Esophagus squamous epithelium (tissue), 5 donors: ENCODE results near the gene HMCN1. TPM values are rescaled to one million over a fixed set of nuclear protein-coding genes. Genes with fewer than 3 reads are reported as not detected.

ENCODE experiments used
- DNase-seq: peaks from one replicate; lab custom pipeline; 2025; lab: John Stamatoyannopoulos, UW
- H3K27ac ChIP-seq, 4 donors: fragments of 200-600 bp; sonication (generic); one replicate each; pipeline ENCODE4 v1.5.1; 2016 to 2019; ENCODE audit warnings: mild to moderate bottlenecking in 1 of 4
- H3K27me3 ChIP-seq, 4 donors: fragments of 200-600 bp; sonication (generic); 1 replicate in 3 of 4; 2 replicates in 1 of 4; pipeline versions ENCODE4 v1.5.1 to v1.6.0; 2017 to 2021; ENCODE audit warnings: antibody characterized with exemption in 1 of 4
- H3K36me3 ChIP-seq, 3 donors: fragments of 200-600 bp; sonication (generic); one replicate each; pipeline ENCODE4 v1.5.1; 2016 to 2019
- H3K4me1 ChIP-seq, 3 donors: fragments of 200-600 bp; sonication (generic); one replicate each; pipeline ENCODE4 v1.5.1; 2017 to 2019
- H3K4me3 ChIP-seq, 4 donors: fragments of 200-600 bp; sonication (generic); 1 replicate in 3 of 4; 2 replicates in 1 of 4; pipeline ENCODE4 v1.5.1; 2016 to 2019; ENCODE audit warnings: mild to moderate bottlenecking in 2 of 4, moderate library complexity in 1 of 4
- H3K9me3 ChIP-seq, 3 donors: fragments of 200-600 bp; sonication (generic); one replicate each; pipeline ENCODE4 v1.5.1; 2016 to 2019
- POLR2A ChIP-seq, 4 donors: fragments of 450-650 bp; IDR thresholded peaks; one replicate each; pipeline ENCODE4 v1.6.1; 2017; ENCODE audit warnings: antibody characterized with exemption in 4 of 4, mild to moderate bottlenecking in 4 of 4, moderate library complexity in 3 of 4
- WGBS, 2 donors: methylation state at CpG; one replicate each; pipeline ENCODE4 v1.1.5; 2018; 5-methylcytosine and 5-hydroxymethylcytosine counted together
- intact Hi-C: fragments of 100-400 bp; cut with DNase I; formaldehyde crosslinking; loops from one replicate; pipeline ENCODE4 v1.15.0; 2022
- total RNA-seq, 4 donors: library from RNA; depleted of rRNA; stranded (reverse); fragments of >200 nt; gene quantifications; one replicate each; pipeline ENCODE4 v1.1.0, GENCODE V29; 2016
- TF ChIP-seq, protein P1 (sequence below), 6 experiments: fragments of 450-650 bp in 4 of 6; fragments of 200-600 bp in 2 of 6; sonication (generic) in 2 of 6; IDR thresholded peaks; one replicate each; pipeline ENCODE4 v1.5.1; 2016 to 2019; ENCODE audit warnings: antibody characterized with exemption in 6 of 6, mild to moderate bottlenecking in 4 of 6, moderate library complexity in 4 of 6
- donor health status: DM: yes; HTN: yes; CAD: no.

HMCN1 gene
- total RNA-seq, 4 donors from 2014 or later: 0.49 to 6.7 (median 3.3) TPM

DNA sequence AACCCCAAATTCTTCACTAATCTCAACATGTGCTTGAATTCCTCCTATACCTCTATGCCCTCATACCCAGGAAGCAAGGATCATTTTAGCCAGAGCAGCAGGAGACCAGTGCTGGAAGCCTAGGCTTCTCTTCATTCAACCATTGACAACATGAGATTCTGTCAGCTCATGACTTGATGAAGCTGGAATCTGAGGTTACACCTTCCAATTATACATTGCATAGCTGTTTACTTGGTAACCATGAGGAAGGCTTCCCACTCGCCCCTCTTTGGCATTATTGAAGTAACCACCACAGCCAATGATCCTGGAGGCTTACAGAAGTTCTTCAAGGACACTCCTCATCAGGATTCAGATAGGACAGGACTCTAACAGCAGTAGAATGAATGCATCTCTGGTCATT, 480.6 kb downstream of the HMCN1 start:
- H3K27me3 ChIP-seq: no peaks in the 10 kb centered on the region
- no peaks in the 10 kb centered on the region for H3K4me1 ChIP-seq
- TF ChIP-seq POLR2A (IDR thresholded peaks at IDR 0.05): no peak
- TF ChIP-seq, protein P1, sequence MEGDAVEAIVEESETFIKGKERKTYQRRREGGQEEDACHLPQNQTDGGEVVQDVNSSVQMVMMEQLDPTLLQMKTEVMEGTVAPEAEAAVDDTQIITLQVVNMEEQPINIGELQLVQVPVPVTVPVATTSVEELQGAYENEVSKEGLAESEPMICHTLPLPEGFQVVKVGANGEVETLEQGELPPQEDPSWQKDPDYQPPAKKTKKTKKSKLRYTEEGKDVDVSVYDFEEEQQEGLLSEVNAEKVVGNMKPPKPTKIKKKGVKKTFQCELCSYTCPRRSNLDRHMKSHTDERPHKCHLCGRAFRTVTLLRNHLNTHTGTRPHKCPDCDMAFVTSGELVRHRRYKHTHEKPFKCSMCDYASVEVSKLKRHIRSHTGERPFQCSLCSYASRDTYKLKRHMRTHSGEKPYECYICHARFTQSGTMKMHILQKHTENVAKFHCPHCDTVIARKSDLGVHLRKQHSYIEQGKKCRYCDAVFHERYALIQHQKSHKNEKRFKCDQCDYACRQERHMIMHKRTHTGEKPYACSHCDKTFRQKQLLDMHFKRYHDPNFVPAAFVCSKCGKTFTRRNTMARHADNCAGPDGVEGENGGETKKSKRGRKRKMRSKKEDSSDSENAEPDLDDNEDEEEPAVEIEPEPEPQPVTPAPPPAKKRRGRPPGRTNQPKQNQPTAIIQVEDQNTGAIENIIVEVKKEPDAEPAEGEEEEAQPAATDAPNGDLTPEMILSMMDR (IDR thresholded peaks at IDR 0.05): no peak
- H3K4me3 ChIP-seq: no peak overlapping the region
- H3K27ac ChIP-seq: no peak overlapping the region
- no peak for DNase-seq
- WGBS, 2 donors: 83 to 89% methylated on average over 1 of the region's 1 CpG
- intact Hi-C loops: loop anchor here (5.0 to 10.0 kb wide), 2 partner anchors 402 to 490 kb away; no protein-coding TSS in a partner anchor
- no peaks in the 10 kb centered on the region for H3K36me3 ChIP-seq
- H3K9me3 ChIP-seq: no peaks in the 10 kb centered on the region

GRCh38 chr1:186215636-186216035, 481.4 kb downstream of the HMCN1 start:
- Histone ChIP-seq H3K4me3 (no peak overlapping the region), H3K36me3 (no peaks in the 10 kb centered on the region), H3K27me3 (no peaks in the 10 kb centered on the region), H3K27ac (no peak overlapping the region), H3K9me3 (no peaks in the 10 kb centered on the region), H3K4me1 (no peaks in the 10 kb centered on the region)
- no peak for DNase-seq
- TF ChIP-seq POLR2A (IDR thresholded peaks at IDR 0.05): no peak
- TF ChIP-seq, protein P1 (IDR thresholded peaks at IDR 0.05): no peak
- intact Hi-C loops: loop anchor here (10.0 kb wide), 1 partner anchor 491 kb away; no protein-coding TSS in a partner anchor

DNA sequence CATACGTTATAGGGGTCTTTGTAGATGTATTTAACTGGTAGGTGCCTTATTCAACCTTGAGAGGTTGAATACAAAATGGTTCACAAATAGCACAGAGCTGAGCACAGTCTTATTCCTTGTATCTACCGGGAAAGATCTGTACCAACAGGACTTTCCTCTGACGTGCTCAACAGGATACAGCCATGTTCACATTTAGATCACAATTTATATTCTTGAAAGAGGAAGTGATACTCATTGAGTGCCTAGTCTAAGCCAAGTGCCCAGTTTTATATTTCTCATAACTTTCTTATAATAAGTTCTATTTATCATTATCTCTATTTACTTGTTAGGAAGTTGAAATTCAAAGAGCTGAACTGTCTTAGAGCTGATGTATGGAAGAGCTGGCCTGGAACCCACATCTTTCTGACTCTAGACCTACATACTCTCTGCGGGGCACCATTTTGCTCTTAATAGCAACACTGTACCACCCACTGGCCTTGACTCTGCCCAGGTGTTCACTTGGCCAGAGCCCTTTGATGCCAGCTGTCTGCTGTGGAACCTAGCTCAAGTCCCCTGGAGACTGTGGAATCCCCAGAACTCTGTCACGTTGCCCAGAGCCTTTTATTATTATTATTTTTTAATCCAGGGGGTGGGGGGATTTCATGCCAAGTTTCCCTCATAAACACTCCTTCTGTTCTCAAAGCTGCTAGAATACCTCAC, 484.6 kb downstream of the HMCN1 start:
- WGBS, 2 donors: 57 to 71% methylated on average over 5 of the region's 5 CpGs
- no peak overlapping the region for H3K27ac ChIP-seq
- H3K4me3 ChIP-seq: no peak overlapping the region
- no peaks in the 10 kb centered on the region for H3K36me3 ChIP-seq
- H3K9me3 ChIP-seq: no peaks in the 10 kb centered on the region
- no peaks in the 10 kb centered on the region for H3K4me1 ChIP-seq
- H3K27me3 ChIP-seq: no peaks in the 10 kb centered on the region
- intact Hi-C loops: loop anchor here (10.0 kb wide), 1 partner anchor 494 kb away; no protein-coding TSS in a partner anchor
- TF ChIP-seq, protein P1 (IDR thresholded peaks at IDR 0.05): no peak
- no peak for TF ChIP-seq POLR2A (IDR thresholded peaks at IDR 0.05)
- DNase-seq: no peak

DNA sequence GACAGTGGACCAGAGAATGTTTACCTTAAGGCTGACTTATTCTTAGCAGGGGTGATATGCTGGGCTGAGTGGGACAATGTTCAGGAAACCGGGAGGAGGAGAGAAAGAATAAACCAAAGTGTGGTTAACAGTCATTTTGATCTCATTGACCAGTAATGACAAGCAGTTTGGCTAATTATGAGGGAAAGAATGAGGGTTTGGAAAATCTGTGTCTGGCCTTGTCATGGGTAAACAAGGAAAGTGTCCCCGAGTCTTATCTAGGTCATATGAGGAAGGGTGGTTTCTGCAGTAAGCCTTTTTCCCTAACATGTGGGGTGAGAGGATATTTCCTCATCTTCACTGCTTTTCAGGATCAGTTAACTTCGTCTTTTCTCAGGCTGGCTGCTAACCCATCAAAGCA, 485.9 kb downstream of the HMCN1 start:
- Histone ChIP-seq H3K4me3 (no peak overlapping the region), H3K4me1 (no peaks in the 10 kb centered on the region), H3K27ac (no peak overlapping the region), H3K9me3 (no peaks in the 10 kb centered on the region), H3K36me3 (no peaks in the 10 kb centered on the region), H3K27me3 (no peaks in the 10 kb centered on the region)
- intact Hi-C loops: no loop called here
- WGBS, 2 donors: 47 to 49% methylated on average over 3 of the region's 3 CpGs
- no peak for DNase-seq
- TF ChIP-seq POLR2A (IDR thresholded peaks at IDR 0.05): no peak
- TF ChIP-seq, protein P1 (IDR thresholded peaks at IDR 0.05): no peak

- Histone ChIP-seq H3K36me3 (no peaks in the 10 kb centered on the region), H3K4me1 (no peaks in the 10 kb centered on the region), H3K4me3 (no peak overlapping the region), H3K27ac (no peak overlapping the region), H3K9me3 (no peaks in the 10 kb centered on the region), H3K27me3 (no peaks in the 10 kb centered on the region)
- no peak for DNase-seq
- no peak for TF ChIP-seq POLR2A (IDR thresholded peaks at IDR 0.05)
- TF ChIP-seq, protein P1 (IDR thresholded peaks at IDR 0.05): no peak
- 86 to 94% methylated on average over 1 of the region's 1 CpG for WGBS, 2 donors
- intact Hi-C loops: no loop called here
Observed at GRCh38 chr1:186220911-186221310, 486.7 kb downstream of the HMCN1 start.
